A549 (cell line): ENCODE results near the gene ADGRG1. TPM values are rescaled to one million over a fixed set of nuclear protein-coding genes. Genes with fewer than 3 reads are reported as not detected.

Experiments used
- ATAC-seq, 2 experiments: fragments of 200-7000 bp in 1 of 2; fragments of >200 bp in 1 of 2; cut with Nextera tagmentation in 1 of 2; cut with Tn5 transposase in 1 of 2; 3 replicates each; pipeline versions ENCODE4 v1.8.0 to v1.9.1; 2018 to 2020; ENCODE audit warnings: mild to moderate bottlenecking in 1 of 2, moderate library complexity in 1 of 2
- CTCF ChIA-PET: fragments of 300-600 bp; sonication (Branson Sonifier 250); formaldehyde crosslinking; extraction: SDS; loops from one replicate; lab custom pipeline; 2021; ENCODE audit warnings: antibody characterized with exemption, inconsistent platforms; lab: Yijun Ruan, JAX
- POLR2A ChIA-PET: fragments of 350-600 bp; formaldehyde crosslinking; extraction: SDS; loops from one replicate; lab custom pipeline; 2021; ENCODE audit warnings: antibody characterized with exemption, inconsistent platforms; lab: Yijun Ruan, JAX
- DNase-seq, 2 experiments: peaks; one replicate each; pipeline versions ENCODE4 v3.0.0 to v3.0.0-alpha.2; 2011 to 2016; ENCODE audit warnings: low read depth in 1 of 2, low spot score in 1 of 2
- FAIRE-seq: peaks from 2 replicates; lab custom pipeline; 2011; peaks lifted over from hg19 to GRCh38; lab: Jason Lieb, UNC
- H3K27ac ChIP-seq, 2 experiments: fragments of >200 bp; sonication (Bioruptor Twin); formaldehyde crosslinking; 3 replicates each; pipeline ENCODE4 v1.5.1; 2016 to 2017
- H3K4me1 ChIP-seq: fragments of >200 bp; sonication (Bioruptor Twin); formaldehyde crosslinking; 3 replicates; pipeline ENCODE4 v1.6.1; 2016
- H3K4me2 ChIP-seq: fragments of >200 bp; sonication (Bioruptor Twin); formaldehyde crosslinking; 3 replicates; pipeline ENCODE4 v1.6.1; 2016
- H3K4me3 ChIP-seq: fragments of >200 bp; sonication (Bioruptor Twin); formaldehyde crosslinking; 3 replicates; pipeline ENCODE4 v1.5.1; 2016
- H3K9me3 ChIP-seq: fragments of >200 bp; sonication (Bioruptor Twin); formaldehyde crosslinking; 3 replicates; pipeline ENCODE4 v1.6.1; 2016
- ATOH8 ChIP-seq: fragments of 250-450 bp; sonication (Bioruptor Pico); IDR thresholded peaks from 2 replicates; pipeline ENCODE4 v1.5.0; 2020; ENCODE audit warnings: low read depth, mild to moderate bottlenecking, moderate library complexity
- BHLHE40 ChIP-seq: IDR thresholded peaks from 2 replicates; pipeline ENCODE4 v1.6.1; 2012; ENCODE audit warnings: low read depth, low read length, inconsistent platforms
- CBX2 ChIP-seq: fragments of 200-600 bp; sonication (generic); IDR thresholded peaks from 2 replicates; pipeline ENCODE4 v1.6.1; 2016; ENCODE audit warnings: low read depth, mild to moderate bottlenecking, borderline replicate concordance
- CBX8 ChIP-seq: fragments of 200-600 bp; sonication (generic); IDR thresholded peaks from 2 replicates; pipeline ENCODE4 v1.6.1; 2016
- CEBPB ChIP-seq, 2 experiments: fragments of >200 bp in 1 of 2; sonication (Bioruptor Twin) in 1 of 2; formaldehyde crosslinking in 1 of 2; IDR thresholded peaks; 2 replicates each; pipeline ENCODE4 v1.6.1; 2012 to 2016
- CHD4 ChIP-seq: fragments of 200-600 bp; sonication (generic); IDR thresholded peaks from 2 replicates; pipeline ENCODE4 v1.6.1; 2016; ENCODE audit warnings: antibody characterized with exemption, mild to moderate bottlenecking, borderline replicate concordance
- EHF ChIP-seq: fragments of 250-450 bp; sonication (Bioruptor Pico); IDR thresholded peaks from 2 replicates; pipeline ENCODE4 v1.5.0; 2020; ENCODE audit warnings: mild to moderate bottlenecking
- GATA3 ChIP-seq: IDR thresholded peaks from 2 replicates; pipeline ENCODE4 v1.6.1; 2012; ENCODE audit warnings: borderline replicate concordance
- HEYL ChIP-seq: fragments of 250-450 bp; sonication (Bioruptor Pico); IDR thresholded peaks from 2 replicates; pipeline ENCODE4 v1.8.0; 2021; ENCODE audit warnings: mild to moderate bottlenecking, moderate library complexity
- HOXB5 ChIP-seq: fragments of 250-450 bp; sonication (Bioruptor Pico); IDR thresholded peaks from 2 replicates; pipeline ENCODE4 v1.5.0; 2020; ENCODE audit warnings: mild to moderate bottlenecking, moderate library complexity
- JUN ChIP-seq, 2 experiments: fragments of >200 bp; sonication (Bioruptor Twin); formaldehyde crosslinking; IDR thresholded peaks; 2 replicates in 1 of 2; 3 replicates in 1 of 2; pipeline ENCODE4 v1.6.1; 2016 to 2017
- KDM1A ChIP-seq: fragments of 200-600 bp; sonication (generic); IDR thresholded peaks from 2 replicates; pipeline ENCODE4 v1.6.1; 2016; ENCODE audit warnings: low read depth, mild to moderate bottlenecking
- KDM5A ChIP-seq: fragments of 200-600 bp; sonication (generic); IDR thresholded peaks from 2 replicates; pipeline ENCODE4 v1.6.1; 2016; ENCODE audit warnings: antibody characterized with exemption, mild to moderate bottlenecking
- MAZ ChIP-seq: fragments of 150-350 bp; IDR thresholded peaks from 2 replicates; pipeline ENCODE4 v1.6.1; 2014; ENCODE audit warnings: antibody characterized with exemption, low read depth, low read length, borderline replicate concordance
- MYC ChIP-seq: IDR thresholded peaks from 2 replicates; pipeline ENCODE4 v1.6.1; 2012; ENCODE audit warnings: mild to moderate bottlenecking, inconsistent platforms, low read length, improper control_type of control experiment, borderline replicate concordance
- NFE2L2 ChIP-seq: fragments of 150-350 bp; conservative IDR thresholded peaks from 2 replicates; pipeline ENCODE4 v1.6.1; 2014; ENCODE audit warnings: low read length
- RARB ChIP-seq: fragments of 250-450 bp; sonication (Bioruptor Pico); IDR thresholded peaks from 2 replicates; pipeline ENCODE4 v1.8.0; 2021; ENCODE audit warnings: mild to moderate bottlenecking, moderate library complexity
- RCOR1 ChIP-seq: fragments of 150-350 bp; IDR thresholded peaks from 2 replicates; pipeline ENCODE4 v1.6.1; 2014; ENCODE audit warnings: antibody characterized with exemption, low read length, low read depth
- RNF2 ChIP-seq: fragments of 200-600 bp; sonication (generic); IDR thresholded peaks from 2 replicates; pipeline ENCODE4 v1.6.1; 2016; ENCODE audit warnings: low read depth, mild to moderate bottlenecking, antibody characterized with exemption, moderate library complexity, borderline replicate concordance
- TP53 ChIP-seq: fragments of 250-450 bp; sonication (Bioruptor Pico); IDR thresholded peaks from 2 replicates; pipeline ENCODE4 v1.5.0; 2021; ENCODE audit warnings: mild to moderate bottlenecking, moderate library complexity
- USF2 ChIP-seq: fragments of 450-650 bp; IDR thresholded peaks from 2 replicates; pipeline ENCODE4 v1.6.1; 2014; ENCODE audit warnings: antibody characterized with exemption
- WGBS: methylation state at CpG from one replicate; pipeline ENCODE4 v1.1.6; 2017; ENCODE audit errors: missing lambda C conversion rate; 5-methylcytosine and 5-hydroxymethylcytosine counted together
- polyA plus RNA-seq, 4 experiments: library from polyadenylated mRNA; depleted of rRNA in 3 of 4; stranded (reverse); fragments of >200 nt; fragmentation: RNase III in 1 of 4; extraction: RNeasy Plus Mini Kit Qiagen cat#74134 plus additional on column Dnase treatment in 1 of 4; gene quantifications; 2 replicates in 3 of 4; 3 replicates in 1 of 4; pipeline ENCODE4 v1.2.3, GENCODE V29; 2011 to 2017
- TF ChIP-seq, protein P1 (sequence below): fragments of 200-600 bp; sonication (generic); IDR thresholded peaks from 2 replicates; pipeline ENCODE4 v1.6.1; 2016; ENCODE audit warnings: antibody characterized with exemption, mild to moderate bottlenecking, moderate library complexity
- TF ChIP-seq, protein P2 (sequence below): fragments of 250-450 bp; sonication (Bioruptor Pico); IDR thresholded peaks from 2 replicates; pipeline ENCODE4 v1.5.0; 2021; ENCODE audit warnings: mild to moderate bottlenecking, moderate library complexity, borderline replicate concordance

The ADGRG1 gene
- polyA plus RNA-seq, 2 of the 4 experiments (the other 2 are of a cell fraction) = 28.3 to 142 TPM

DNA sequence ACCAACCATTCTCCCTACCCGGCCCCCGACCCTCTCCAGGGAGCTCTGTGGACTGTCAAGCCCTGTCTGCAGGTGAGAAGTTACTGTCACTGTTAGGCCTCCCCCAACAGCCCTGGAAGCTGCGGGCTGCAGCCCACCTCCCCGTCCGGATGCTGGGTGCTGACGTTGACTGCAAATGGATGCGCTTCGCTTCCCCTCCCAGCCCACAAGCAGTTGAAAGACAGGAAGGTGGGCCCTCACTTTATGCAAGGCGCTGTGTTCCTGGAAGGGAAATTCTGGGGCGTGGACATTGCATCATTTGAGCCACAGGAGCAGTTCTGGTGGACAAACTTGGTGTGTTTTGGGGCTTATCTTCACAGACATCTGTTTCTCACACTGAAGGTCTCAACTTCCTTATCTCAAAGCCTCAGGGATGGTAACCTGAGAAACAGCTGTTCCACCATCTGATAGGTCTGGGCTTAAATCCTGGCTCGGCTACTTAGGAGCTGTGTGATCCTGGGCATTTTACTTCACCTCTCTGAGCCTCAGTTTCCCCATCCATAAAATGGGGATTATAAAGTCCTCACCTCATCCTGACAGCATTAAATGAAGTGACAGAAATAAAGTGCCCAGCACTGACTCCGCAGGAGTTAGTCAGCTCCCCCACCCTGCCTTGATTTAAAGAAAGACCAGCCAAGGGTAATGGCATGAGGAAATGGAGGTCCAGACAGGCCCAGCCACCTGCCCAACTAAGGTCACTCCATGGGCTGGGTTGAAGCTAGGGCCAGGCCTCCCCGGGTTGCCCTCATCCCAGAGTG, 61.5 kb downstream of the ADGRG1 start:
- Histone ChIP-seq H3K4me3 (no peak overlapping the region), H3K4me1 (peaks cover 17% of the 10 kb centered on the region), H3K9me3 (no peaks in the 10 kb centered on the region), H3K27ac (peak overlapping the region in 1 of 2 experiments; percentile 54; a peak in 1 of 6 replicates), H3K4me2 (no peak overlapping the region; the same call in 2 of the 3 replicates)
- ChIA-PET CTCF (interaction anchor here (0.8 to 2.0 kb wide), 8 partner anchors 9 to 439 kb away, joined by 3 to 5 read pairs (median 3); partner anchors contain the start of gene CFAP20), POLR2A (no interaction called here)
- DNase-seq (no peak), ATAC-seq (no peak; a peak in 2 of 6 replicates), FAIRE-seq (no peak)
- 81% methylated on average over 13 of the region's 13 CpGs for WGBS
- TF ChIP-seq HEYL = no peak
- no peak for TF ChIP-seq CHD4
- TF ChIP-seq JUN (IDR thresholded peaks at IDR 0.05) = no peak
- TF ChIP-seq CBX8 = no peak
- no peak for TF ChIP-seq EHF
- TF ChIP-seq, protein P1, sequence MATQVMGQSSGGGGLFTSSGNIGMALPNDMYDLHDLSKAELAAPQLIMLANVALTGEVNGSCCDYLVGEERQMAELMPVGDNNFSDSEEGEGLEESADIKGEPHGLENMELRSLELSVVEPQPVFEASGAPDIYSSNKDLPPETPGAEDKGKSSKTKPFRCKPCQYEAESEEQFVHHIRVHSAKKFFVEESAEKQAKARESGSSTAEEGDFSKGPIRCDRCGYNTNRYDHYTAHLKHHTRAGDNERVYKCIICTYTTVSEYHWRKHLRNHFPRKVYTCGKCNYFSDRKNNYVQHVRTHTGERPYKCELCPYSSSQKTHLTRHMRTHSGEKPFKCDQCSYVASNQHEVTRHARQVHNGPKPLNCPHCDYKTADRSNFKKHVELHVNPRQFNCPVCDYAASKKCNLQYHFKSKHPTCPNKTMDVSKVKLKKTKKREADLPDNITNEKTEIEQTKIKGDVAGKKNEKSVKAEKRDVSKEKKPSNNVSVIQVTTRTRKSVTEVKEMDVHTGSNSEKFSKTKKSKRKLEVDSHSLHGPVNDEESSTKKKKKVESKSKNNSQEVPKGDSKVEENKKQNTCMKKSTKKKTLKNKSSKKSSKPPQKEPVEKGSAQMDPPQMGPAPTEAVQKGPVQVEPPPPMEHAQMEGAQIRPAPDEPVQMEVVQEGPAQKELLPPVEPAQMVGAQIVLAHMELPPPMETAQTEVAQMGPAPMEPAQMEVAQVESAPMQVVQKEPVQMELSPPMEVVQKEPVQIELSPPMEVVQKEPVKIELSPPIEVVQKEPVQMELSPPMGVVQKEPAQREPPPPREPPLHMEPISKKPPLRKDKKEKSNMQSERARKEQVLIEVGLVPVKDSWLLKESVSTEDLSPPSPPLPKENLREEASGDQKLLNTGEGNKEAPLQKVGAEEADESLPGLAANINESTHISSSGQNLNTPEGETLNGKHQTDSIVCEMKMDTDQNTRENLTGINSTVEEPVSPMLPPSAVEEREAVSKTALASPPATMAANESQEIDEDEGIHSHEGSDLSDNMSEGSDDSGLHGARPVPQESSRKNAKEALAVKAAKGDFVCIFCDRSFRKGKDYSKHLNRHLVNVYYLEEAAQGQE = no peak
- TF ChIP-seq RARB (CRISPR knock-in tag) = no peak
- TF ChIP-seq NFE2L2 = no peak
- TF ChIP-seq TP53 = no peak
- no peak for TF ChIP-seq KDM1A
- no peak for TF ChIP-seq GATA3
- TF ChIP-seq MAZ = no peak
- no peak for TF ChIP-seq KDM5A
- no peak for TF ChIP-seq HOXB5 (CRISPR knock-in tag)
- no peak for TF ChIP-seq CBX2
- no peak for TF ChIP-seq RNF2
- TF ChIP-seq ATOH8 (CRISPR knock-in tag) = no peak
- no peak for TF ChIP-seq CEBPB (IDR thresholded peaks at IDR 0.05)
- TF ChIP-seq MYC = no peak
- no peak for TF ChIP-seq USF2

DNA sequence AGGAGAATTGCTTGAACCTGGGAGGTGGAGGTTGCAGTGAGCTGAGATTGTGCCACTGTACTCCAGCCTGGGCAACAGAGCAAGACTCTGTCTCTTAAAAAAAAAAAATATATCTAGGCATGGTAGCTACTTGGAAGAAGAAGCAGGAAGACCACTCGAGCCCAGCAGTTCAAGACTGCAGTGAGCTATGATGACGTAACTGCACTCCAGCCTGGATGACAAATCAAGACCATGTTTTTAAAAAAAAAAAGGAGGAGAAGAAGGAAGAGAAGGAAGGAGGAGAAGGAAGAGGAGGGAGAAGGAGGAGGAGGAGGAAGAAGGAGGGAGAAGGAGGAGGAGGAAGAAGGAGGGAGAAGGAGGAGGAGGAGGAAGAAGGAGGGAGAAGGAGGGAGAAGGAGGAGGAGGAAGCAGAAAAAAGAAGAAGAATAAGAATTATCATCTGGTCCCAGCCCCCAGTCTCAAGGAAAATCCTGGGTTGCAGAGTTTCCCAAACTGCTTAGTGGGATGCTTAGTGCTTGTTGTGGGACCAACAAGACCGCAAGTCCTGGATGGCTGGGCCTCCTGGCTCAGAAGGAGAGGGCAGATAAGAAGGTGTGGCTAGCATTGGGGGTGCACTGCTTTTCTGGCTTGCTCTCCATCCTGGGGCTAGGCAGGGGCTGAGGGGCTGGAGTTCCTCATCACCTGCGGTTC, 62.5 kb downstream of the ADGRG1 start:
- peaks cover 17% of the 10 kb centered on the region for H3K4me1 ChIP-seq
- CTCF ChIA-PET = interaction anchor here (0.8 to 1.8 kb wide), 5 partner anchors 13 to 438 kb away, joined by 3 read pairs; partner anchors contain the start of gene CFAP20
- 78% methylated on average over 4 of the region's 4 CpGs for WGBS
- POLR2A ChIA-PET = no interaction called here
- H3K9me3 ChIP-seq = no peaks in the 10 kb centered on the region
- TF ChIP-seq BHLHE40 = no peak
- TF ChIP-seq RCOR1 = no peak
- TF ChIP-seq, protein P2, sequence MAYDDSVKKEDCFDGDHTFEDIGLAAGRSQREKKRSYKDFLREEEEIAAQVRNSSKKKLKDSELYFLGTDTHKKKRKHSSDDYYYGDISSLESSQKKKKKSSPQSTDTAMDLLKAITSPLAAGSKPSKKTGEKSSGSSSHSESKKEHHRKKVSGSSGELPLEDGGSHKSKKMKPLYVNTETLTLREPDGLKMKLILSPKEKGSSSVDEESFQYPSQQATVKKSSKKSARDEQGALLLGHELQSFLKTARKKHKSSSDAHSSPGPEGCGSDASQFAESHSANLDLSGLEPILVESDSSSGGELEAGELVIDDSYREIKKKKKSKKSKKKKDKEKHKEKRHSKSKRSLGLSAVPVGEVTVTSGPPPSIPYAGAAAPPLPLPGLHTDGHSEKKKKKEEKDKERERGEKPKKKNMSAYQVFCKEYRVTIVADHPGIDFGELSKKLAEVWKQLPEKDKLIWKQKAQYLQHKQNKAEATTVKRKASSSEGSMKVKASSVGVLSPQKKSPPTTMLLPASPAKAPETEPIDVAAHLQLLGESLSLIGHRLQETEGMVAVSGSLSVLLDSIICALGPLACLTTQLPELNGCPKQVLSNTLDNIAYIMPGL (CRISPR knock-in tag) = no peak
- TF ChIP-seq, all 56 proteins: peak for 0
- H3K4me2 ChIP-seq = no peak overlapping the region
- no peak overlapping the region for H3K27ac ChIP-seq
- no peak overlapping the region for H3K4me3 ChIP-seq
- ATAC-seq = no peak
- DNase-seq = no peak
- no peak for FAIRE-seq
